Measurements from ENCODE around the gene NOD1. TPM values are rescaled to one million over a fixed set of nuclear protein-coding genes. Genes with fewer than 3 reads are reported as not detected.

NOD1 gene
- total and polyA plus RNA-seq, 2 of the 8 experiments (the other 6 are each of a cell fraction or from before 2014, with no cell fraction given) = 3.8 to 6.5 TPM

GRCh38 chr7:30471205-30471604 is 7.4 kb downstream of the NOD1 start:
- H3K14ac ChIP-seq (ENCODE audit: insufficient read length) = no peak overlapping the region
- POLR2A ChIA-PET (ENCODE audit: partially characterized antibody) = interaction anchor here (1.2 kb wide), 1 partner anchor 21 kb away, joined by 4 read pairs; no protein-coding TSS in a partner anchor
- CTCF ChIA-PET (ENCODE audit: partially characterized antibody) = interaction anchor here (1.0 to 2.8 kb wide), 3 partner anchors 11 to 37 kb away, joined by 3 to 17 read pairs (median 6); no protein-coding TSS in a partner anchor
- no peak for FAIRE-seq
- DNase-seq (ENCODE audit: low read depth in 1 of 2, low spot score in 2 of 2) = no peak
- no peak overlapping the region for H3K9ac ChIP-seq (replicated peaks in 1 of 4; ENCODE audit: extremely low read depth in 1 of 4, low read depth in 3 of 4, low read length in 3 of 4)
- no peak overlapping the region for H2BK5ac ChIP-seq (ENCODE audit: low read depth, low read length)
- H3K79me2 ChIP-seq (ENCODE audit: control insufficient read depth in 1 of 2, insufficient read depth in 2 of 2, low read length in 2 of 2) = no peaks in the 10 kb centered on the region
- H2AFZ ChIP-seq (ENCODE audit: low read length) = no peak overlapping the region
- no peaks in the 10 kb centered on the region for H3K9me3 ChIP-seq (ENCODE audit: insufficient read depth in 2 of 2, low read depth in 1 of 2, low read length in 1 of 2)
- H4K91ac ChIP-seq (replicated peaks; ENCODE audit: insufficient read length, low read length) = no peak overlapping the region
- no peak overlapping the region for H2BK12ac ChIP-seq (ENCODE audit: low read depth, low read length)
- no peaks in the 10 kb centered on the region for H3K23me2 ChIP-seq (ENCODE audit: low read depth, low read length)
- no peak overlapping the region for H2BK120ac ChIP-seq (replicated peaks; ENCODE audit: low read depth, low read length)
- H4K8ac ChIP-seq (ENCODE audit: extremely low read depth, insufficient read depth, low read length) = no peak overlapping the region
- no peak overlapping the region for H3K27ac ChIP-seq (ENCODE audit: low read depth, low read length)
- no peak overlapping the region for H3K18ac ChIP-seq (ENCODE audit: extremely low read depth, low read length)
- no peak overlapping the region for H3K4me2 ChIP-seq (ENCODE audit: insufficient read depth in 1 of 2, low read depth in 2 of 2, low read length in 2 of 2)
- no peak overlapping the region for H3K4me3 ChIP-seq (ENCODE audit: extremely low read depth in 1 of 4, insufficient read depth in 2 of 4, low read depth in 3 of 4, low read length in 4 of 4)
- no peaks in the 10 kb centered on the region for H3K27me3 ChIP-seq (replicated peaks in 1 of 4; ENCODE audit: control insufficient read depth in 3 of 4, extremely low read depth in 1 of 4, insufficient read depth in 3 of 4, low read length in 3 of 4)
- H3K56ac ChIP-seq (replicated peaks; ENCODE audit: insufficient read length, low read depth, low read length) = no peak overlapping the region
- H2BK20ac ChIP-seq (ENCODE audit: low read length) = no peak overlapping the region
- no peaks in the 10 kb centered on the region for H4K20me1 ChIP-seq (replicated peaks in 1 of 2; ENCODE audit: control insufficient read depth in 1 of 2, insufficient read depth in 2 of 2, low read length in 2 of 2)
- H3K79me1 ChIP-seq (ENCODE audit: low read depth, low read length) = no peaks in the 10 kb centered on the region; the same call in 1 of the 2 replicates
- 84% methylated on average over 2 of the region's 2 CpGs; no CpG with 5 or more reads in 1 of the 2 experiments for WGBS, 2 experiments (ENCODE audit: extremely low coverage in 1 of 2, insufficient coverage in 1 of 2, insufficient read length in 1 of 2, insufficient replicate concordance in 2 of 2, low coverage in 1 of 2, low lambda C conversion rate in 2 of 2, missing lambda C conversion rate in 1 of 2)
- H3K23ac ChIP-seq (ENCODE audit: insufficient read length) = no peak overlapping the region
- H3K36me3 ChIP-seq (ENCODE audit: control insufficient read depth in 2 of 4, insufficient read depth in 4 of 4, low read length in 3 of 4) = no peaks in the 10 kb centered on the region
- H3K4ac ChIP-seq (replicated peaks; ENCODE audit: insufficient read length, low read depth, low read length) = no peak overlapping the region
- no peak overlapping the region for H2AK5ac ChIP-seq (ENCODE audit: low read depth, low read length)
- H3K4me1 ChIP-seq (replicated peaks in 1 of 4; ENCODE audit: control insufficient read depth in 3 of 4, insufficient read depth in 4 of 4, low read length in 3 of 4) = peaks cover 3 to 14% (median 5%) of the 10 kb centered on the region in 4 experiments; a peak in 5 of 7 replicates
- no peak overlapping the region for H4K5ac ChIP-seq (ENCODE audit: insufficient read length, low read depth, low read length)
- TF ChIP-seq PHF8 (conservative IDR thresholded peaks at IDR 0.05; ENCODE audit: low read depth, low read length) = no peak
- no peak for TF ChIP-seq CHD2 (IDR thresholded peaks at IDR 0.05; ENCODE audit: low read length)
- no peak for TF ChIP-seq BACH1 (IDR thresholded peaks at IDR 0.05; ENCODE audit: low read length)
- no peak for TF ChIP-seq ATF3 (IDR thresholded peaks at IDR 0.05; ENCODE audit: insufficient read depth, low read depth, low read length)
- TF ChIP-seq SAP30 (IDR thresholded peaks at IDR 0.05; ENCODE audit: insufficient read depth, insufficient replicate concordance, low read length) = no peak
- no peak for TF ChIP-seq RBBP5 (IDR thresholded peaks at IDR 0.05; ENCODE audit: borderline replicate concordance, low read depth, low read length)
- peak overlapping the region; percentile 89; the same call in 1 of the 2 replicates for H2BK15ac ChIP-seq (ENCODE audit: low read length)

Data from H1 (cell line).